Stimulated activated naive CD4-positive, alpha-beta T cell (primary cell): Measurements from ENCODE around the gene NRIP3.
"Not testable (repeated sequence)": the region's sequence is repeated elsewhere in the genome, so short reads cannot be mapped to it uniquely, and the experiment has no call there.

ENCODE experiments used
- DNase-seq, 6 experiments: peaks; one replicate each; lab custom pipeline; 2025; lab: John Stamatoyannopoulos, UW

Gene NRIP3

DNA sequence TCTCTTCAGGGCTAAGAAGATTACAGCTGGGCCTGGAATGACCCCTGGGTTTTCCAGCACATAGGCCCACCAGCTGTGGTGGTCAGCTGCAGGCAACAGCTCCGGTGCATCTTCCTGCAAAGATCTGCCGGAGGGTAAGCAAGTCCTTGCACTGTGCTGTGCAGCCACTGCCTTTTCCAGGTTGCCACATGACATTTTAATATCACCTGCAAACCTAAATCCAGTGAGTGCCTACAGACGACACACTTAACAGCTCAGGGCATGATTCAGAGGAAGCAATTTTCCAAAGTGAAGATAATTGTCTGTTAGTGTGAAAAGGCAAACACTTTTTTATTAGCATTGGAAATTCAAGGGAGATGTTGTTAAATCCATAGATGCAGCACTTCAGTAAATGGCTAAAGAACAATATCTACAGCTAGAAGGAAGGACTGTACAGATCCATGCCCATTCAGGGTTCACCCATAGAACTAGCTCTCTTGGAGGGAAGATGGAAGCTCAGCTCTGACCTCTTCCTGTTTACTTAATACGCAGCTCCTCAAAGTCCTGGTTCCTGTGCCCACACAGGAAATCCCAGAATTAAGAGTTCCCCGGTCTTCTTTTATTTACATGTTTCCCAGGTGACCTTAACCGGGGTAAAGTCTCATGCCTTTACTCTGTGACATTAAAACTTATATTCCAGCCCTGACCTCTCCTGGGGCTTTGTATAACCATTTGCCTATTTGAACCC is 13.3 kb upstream of the NRIP3 start:
- DNase-seq = no peak

GRCh38 chr11:9015677-9016076 is 11.9 kb upstream of the NRIP3 start:
- DNase-seq = peak in 5 of 6 experiments; percentile 13 to 60 (median 27)

GRCh38 chr11:9014826-9015225 is 11.0 kb upstream of the NRIP3 start:
- no peak for DNase-seq

DNA sequence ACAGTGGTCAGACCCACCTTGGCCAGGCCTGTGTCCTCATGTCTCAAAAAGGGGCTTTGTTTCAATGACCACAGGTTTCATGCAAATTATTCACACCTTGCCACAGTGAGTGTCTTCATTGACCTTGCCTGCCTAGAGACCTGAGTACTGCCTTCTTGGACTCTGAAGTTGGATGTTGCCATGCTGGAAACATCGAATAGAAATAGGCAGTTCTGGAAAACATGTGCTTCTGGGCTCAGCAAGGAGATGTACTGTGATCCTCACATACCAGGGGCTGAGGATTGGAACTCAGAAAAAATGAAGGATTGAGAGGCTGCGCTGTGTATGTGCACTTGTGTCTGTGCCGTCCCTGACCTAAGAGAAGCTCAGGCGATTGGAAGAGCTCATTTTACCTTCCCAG is 9.6 kb upstream of the NRIP3 start:
- no peak for DNase-seq

DNA sequence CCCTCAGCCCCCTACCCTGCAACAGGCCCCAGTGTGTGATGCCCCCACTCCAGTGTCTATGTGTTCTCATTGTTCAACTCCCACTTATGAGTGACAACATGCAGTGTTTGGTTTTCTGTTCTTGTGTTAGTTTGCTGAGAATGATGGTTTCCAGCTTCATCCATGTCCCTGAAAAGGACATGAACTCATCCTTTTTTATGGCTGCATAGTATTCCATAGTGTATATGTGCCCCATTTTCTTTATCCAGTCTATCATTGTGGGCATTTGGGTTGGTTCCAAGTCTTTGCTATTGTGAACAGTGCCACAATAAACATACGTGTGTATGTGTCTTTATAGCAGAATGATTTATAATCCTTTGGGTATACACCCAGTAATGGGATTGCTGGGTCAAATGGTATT is 5.7 kb upstream of the NRIP3 start:
- DNase-seq = not testable (repeated sequence)

DNA sequence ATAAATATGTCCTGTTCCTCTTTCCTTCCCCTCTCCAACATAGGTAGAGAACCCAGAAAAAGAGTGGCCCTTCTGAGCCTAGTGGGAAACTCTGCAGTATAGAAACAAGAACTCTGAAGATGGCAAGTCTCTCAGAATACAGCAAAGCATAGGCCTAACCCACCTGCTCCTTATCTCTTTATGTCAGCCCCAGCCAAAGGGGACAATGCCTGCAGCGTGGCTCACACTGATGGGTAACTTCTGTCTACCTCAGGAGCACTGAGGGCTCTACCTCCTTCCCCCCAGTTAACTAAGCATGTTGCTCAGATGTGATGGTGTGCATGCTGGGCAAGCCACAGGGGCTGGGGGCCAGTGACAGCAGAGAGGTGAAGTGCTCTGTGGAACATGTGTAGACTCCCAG is 4.9 kb upstream of the NRIP3 start:
- no peak for DNase-seq

DNA sequence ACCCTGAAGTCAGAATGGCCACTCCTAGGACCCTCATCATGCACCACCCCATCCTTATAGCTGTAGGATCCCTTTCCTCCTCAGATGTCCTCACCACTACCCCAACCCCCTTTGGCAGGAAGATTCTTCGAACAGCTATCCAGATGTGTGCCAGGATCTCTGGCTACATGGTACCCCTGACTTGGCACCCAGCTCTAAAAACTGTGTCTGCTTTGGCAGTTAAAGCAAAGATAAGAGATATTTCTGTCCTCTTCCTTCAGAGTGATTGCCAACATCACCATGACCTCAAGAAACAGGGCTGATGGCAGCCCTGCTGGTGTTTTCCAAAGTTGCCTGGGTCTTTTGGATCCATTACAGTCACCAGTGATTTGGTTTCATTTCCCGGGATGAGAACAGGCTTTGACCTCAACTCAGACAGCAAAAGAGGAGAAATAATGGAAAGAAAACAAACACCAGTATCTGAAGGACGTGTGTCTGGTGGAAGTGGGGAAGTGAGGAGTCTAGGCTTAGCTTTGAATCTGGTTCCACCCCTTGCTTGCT is 4.3 kb upstream of the NRIP3 start:
- no peak for DNase-seq

DNA sequence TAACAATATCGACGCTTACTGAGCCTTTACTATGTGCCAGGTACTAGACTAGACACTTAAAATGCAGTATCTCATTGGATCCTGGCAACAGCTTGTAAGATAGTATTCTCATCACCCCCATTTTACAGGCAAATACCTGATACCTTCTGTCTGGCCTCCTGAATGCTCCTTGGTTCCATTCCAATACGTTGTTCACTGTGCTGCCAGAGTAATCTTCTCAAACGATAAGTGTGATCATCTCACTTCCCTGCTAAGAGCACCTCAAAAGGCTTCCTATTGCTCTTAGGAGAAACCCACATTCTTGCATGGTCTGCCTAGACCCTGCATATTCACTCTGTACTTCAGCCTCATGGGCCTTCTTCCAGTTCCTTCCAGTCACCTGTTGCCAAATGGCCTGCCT is 1.3 kb upstream of the NRIP3 start:
- DNase-seq = no peak

DNA sequence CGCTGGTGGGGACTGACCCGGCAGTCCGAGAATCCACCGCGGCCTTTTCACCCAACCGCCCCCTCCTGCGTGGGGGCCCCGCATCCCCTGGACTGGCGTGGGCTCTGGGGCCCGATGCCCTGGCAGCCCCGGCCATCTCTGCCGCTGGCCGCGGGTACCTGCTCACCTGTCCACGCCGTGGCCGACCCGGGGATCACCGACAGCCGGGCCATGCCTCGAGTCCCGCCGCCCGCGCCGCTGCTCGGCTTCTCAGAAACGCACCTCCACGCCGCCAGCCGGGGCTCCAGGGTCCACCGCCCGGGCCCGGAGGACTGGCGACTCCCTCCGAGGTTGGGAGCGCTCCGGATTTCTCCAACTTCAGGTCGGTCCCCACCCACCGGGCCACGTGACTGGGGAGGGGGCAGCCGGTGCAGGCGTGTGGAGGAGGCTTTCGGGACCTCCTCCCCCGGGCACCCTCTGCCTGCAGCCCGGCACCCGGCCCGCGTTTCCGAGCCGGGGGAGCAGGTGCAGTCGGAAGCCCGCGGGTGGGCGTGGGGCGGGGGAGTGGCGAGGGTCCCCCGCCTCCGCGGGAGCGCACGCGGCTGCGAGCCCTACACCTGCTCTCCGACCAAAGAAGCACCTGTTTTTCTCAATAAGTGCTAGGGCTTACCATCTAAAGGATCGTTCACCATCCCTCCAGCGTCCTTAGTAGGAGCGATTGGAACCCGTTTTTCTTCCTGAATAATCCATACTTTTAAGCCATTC is 554 bp upstream of the NRIP3 start:
- DNase-seq = peak in 4 of 6 experiments; percentile 27 to 44 (median 32)

DNA sequence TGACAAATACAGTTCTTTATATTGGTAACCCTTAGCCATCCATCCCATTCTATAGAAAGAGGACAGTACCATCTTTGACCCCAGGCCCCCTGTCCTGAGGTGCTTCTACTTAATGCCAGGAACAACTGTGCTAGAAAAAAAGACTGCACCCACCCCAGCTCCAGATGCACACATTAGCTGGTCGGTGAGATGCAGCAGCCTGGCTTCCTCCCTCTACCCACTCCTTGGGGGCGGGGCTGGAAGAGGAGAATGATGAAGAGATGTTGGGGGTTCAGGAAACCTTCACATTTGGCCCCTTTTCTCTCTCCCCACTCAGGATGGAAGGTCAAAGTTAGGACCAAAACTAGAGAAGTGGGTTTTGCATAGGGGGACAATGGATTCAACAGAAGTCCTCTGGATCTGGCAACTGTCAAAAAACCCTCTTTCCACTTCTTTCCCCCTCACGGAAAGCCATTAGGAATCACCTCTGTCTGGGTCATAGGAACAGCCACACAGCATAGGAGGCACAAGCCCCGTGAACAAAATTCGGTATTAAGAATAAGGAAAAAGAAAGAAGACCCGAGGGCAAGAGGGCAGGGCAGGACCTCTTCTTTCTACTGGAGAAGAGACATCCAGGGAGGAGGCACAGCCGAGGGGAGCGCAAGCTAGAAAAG is 755 bp downstream of the NRIP3 start:
- DNase-seq = peak in 1 of 6 experiments; percentile 4

DNA sequence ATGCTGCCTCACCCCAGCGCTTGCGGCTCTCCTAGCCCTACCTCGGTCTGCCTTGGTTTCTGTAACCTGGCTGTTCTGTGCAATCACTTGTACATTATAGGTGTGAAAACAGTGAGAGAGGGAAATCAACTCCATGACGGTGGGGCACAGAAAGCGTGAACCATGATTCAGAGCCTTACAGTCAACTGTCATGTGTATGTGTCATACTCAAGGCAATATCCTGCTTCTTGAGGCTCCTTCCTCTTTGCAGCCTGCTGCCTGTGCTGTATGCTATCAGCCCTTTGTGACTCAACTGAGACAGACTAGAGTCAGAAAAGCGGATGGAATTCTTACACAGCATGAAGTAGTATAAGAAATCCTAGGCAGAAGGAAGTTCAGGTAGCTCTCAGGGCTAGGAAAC is 2.1 kb downstream of the NRIP3 start:
- DNase-seq = no peak

GRCh38 chr11:8998017-8998416 is 5.8 kb downstream of the NRIP3 start:
- no peak for DNase-seq

GRCh38 chr11:8997451-8997850 is 6.3 kb downstream of the NRIP3 start:
- no peak for DNase-seq

DNA sequence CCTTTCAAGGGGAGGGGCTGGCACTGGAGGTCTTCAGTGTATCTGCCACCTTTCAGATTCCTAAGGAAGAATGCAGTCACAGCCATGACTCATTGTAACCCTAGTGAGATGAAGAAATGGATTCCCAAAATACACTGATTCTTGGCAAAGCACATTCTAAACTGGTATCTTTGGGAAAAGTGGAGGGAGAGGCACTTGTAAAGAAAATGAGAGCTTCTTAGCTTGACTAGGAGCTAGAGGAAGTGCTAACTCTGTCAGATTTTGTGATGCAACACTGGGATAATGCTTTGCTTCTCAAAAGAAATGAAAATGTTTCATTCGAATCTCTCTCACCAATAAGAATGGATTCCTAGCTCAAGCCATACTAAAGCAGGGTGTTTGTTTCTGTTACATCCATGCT is 14.3 kb downstream of the NRIP3 start:
- no peak for DNase-seq

- DNase-seq = no peak
Measured at GRCh38 chr11:8988329-8989234, 15.2 kb downstream of the NRIP3 start.

GRCh38 chr11:8987446-8987845 is 16.4 kb downstream of the NRIP3 start:
- no peak for DNase-seq

DNA sequence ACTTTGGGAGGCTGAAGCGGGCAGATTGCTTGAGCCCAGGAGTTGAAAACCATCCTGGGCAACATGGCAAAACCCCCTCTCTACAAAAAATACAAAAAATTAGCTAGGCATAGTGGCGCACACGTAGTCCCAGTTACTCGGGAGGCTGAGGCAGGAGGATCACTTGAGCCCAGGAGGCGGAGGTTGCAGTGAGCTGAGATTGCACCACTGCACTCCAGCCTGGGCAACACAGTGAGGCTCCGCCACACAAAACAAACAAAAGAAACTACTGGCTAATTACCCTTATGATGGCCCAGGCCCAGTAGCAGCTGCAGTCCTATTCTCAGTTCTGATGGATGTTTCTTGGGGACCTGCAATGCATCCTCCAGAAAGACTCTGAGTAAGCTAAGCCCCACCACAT is 17.0 kb downstream of the NRIP3 start:
- not testable (repeated sequence) for DNase-seq

DNA sequence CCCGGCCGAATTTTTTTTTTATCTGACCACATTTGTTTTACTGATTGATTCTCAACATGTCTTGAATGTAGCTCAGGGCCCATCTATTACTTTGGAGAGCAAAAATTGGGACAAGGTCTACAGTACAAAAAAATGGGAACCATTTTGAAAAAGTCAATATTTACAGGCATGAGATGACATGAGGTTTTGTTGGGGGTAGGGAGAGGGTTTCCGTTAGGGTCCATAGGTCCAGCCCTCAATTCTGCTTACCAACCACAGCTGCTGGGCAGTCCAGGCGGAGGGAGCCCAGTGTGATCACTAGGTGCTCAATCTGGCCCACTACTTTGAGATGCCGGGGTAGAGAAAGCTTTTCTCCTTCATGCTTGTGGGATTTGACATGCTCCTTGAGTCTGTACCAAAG is 18.3 kb downstream of the NRIP3 start:
- no peak for DNase-seq

DNA sequence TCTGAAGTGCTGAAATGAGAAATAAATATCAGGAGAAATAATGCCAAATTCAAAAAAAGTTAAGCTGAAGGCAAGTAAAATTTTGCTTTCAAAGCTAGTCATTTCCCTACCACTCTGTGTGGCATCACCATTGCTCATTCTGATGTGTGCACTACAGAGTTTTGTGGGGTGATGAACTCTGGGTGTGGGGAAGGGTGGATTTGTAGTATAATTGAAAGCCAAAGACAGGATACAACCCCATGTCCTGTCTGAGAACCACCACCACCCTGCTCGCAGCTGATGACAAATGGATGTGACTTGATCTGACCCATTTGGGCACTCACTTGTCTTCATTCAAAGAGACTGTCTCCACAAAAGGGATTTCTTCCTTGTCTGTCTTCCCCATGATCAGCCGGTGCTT is 20.2 kb downstream of the NRIP3 start:
- no peak for DNase-seq

- no peak for DNase-seq
Measured at GRCh38 chr11:8980485-8980884, 23.3 kb downstream of the NRIP3 start.

- not testable (repeated sequence) for DNase-seq
Measured at GRCh38 chr11:8979365-8979764, 24.4 kb downstream of the NRIP3 start.

DNA sequence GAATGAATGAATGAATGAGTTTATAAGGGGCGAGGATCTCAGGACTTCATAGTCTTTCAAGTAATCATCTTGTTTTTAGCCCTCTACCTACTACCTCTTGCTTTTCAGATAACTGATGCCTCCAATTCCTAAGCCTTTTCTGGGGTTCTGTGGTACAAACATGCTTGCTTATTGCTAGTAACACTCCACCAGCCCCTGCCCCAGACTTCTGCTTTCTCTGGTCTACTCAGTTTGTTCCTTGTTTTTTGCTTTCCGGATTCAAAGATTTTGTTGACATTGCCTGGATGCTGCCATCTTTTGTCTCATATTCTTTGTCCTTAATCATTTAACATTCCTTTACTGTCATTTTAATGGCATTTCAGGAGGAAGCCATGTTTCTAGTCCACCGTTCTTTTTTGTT is 30.7 kb downstream of the NRIP3 start:
- no peak for DNase-seq
